CD4-positive, alpha-beta T cell treated with Interleukin-10 for 1 hour (primary cell): ENCODE data around the gene OVCA2.

Source experiments
- DNase-seq: peaks from one replicate; pipeline ENCODE4 v3.0.0-alpha.2; 2020

OVCA2 gene

DNA sequence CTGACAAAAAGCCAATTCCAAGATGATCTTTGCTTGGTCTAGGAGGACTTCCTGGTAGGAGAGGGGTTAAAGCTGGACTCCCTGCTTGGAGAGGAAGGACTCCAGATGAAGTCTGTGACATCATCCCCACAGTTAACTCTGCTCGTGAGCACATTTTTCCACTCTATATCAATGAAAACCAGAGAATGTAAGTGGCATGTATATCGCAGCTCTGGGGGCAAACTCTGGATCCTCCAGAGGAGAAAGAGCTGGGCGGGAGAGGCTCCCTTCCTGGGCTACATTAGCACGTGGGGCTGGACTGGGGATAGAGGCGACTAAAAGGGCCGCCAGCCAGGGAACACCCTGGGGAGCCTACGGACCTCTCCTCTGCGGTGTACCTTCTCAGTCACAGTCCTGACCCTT, 47.2 kb downstream of the OVCA2 start:
- DNase-seq, result no peak

DNA sequence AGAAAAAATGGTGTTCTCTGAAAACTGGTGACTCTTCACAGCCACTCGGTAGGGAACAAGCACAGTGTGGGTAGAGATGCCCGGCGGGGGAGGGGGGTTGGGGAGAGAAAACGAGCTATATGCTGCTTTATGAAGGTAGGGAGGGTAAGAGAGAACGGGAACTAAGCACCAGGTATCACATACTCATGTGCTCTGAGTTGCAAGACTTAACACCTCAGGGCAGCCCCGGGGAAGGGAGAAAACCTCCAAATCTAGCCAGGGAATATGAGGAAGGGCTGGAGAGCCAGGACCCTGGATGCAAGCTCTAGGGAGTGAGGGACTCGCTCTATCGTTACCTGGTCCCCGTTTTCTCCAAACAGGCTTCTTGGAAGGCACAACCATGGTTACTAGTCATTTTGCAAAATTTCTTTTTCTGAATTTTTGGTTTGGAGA, 48.4 kb downstream of the OVCA2 start:
- DNase-seq, result no peak

DNA sequence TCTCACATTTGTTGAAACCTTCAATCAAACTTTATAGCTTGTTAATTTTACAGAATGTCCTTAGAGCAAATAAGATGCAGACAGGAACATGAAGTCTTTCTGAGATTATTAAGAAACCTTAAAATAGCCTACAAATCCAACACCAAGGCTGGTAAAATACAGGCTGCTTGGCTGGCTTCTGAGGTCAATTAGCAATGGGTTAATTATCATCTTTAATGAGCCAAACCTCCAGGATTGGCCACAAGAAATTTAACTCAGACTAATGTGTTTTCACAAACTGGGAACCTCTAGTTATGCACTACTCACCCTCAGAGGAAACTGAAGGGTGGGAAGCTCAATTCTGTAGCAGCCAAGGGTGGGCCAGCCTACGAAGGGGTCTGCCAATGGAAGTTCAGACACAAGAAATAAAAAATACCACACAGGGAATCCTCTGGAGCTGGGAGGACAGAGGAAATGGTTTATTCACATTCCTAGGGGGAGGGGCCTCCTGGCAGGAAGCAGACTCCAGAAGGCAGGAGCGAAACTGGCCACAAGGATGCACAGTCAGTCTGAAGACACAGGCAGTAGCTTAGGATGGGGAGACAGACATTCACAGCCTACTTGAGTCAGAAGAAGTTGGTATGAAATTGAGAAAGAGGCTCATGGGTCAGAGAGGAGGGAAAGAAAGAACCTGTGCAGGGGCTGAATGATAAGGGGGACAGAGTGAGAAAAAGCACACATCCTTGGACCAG, 49.1 kb downstream of the OVCA2 start:
- no peak for DNase-seq

DNA sequence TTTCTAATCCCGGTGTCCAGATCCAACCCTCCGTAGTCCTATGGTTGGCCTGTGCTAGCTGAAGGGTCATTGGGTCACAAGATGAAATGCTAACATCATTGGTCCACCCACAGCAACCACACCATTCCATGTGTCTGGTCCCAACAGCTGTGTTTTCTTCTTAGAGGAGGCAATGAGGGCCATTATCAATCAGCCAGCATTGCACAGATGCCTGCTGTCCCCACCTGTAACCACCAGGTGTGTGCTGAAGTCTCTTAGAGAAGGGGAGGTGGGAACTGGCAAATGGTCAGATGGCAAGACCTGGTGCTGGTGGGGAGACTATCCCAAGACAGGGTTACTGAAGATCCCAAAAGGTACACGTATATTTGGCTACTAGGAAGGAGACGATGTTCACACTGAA, 50.4 kb downstream of the OVCA2 start:
- no peak for DNase-seq
